ENCODE results near the gene HOXB3.

DNA sequence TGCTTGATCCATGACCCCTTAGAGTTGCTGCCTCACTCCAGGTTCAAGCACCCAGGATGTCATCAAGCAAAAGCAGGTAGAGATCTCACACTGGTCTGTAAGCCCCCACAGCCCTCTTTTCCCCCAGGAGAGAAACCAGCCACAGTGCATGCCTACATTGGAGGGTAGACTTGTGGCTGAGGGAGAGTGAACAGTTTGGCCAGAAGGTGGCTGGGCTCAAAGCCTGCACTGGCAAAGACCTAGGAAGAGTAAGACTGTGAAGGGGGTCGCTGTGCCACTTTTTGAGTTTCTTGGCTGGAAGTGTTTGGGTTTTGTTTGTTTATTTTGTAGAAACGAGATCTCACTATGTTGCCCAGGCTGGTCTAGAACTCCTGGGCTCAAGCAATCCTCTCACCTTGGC is 87.7 kb downstream of the HOXB3 start:
- no peak for TF ChIP-seq EZH2 (IDR thresholded peaks at IDR 0.05)
- no peak for TF ChIP-seq POLR2AphosphoS5 (IDR thresholded peaks at IDR 0.05; ENCODE audit: borderline replicate concordance, low read depth, low read length)
- TF ChIP-seq FOXP2 (optimal IDR thresholded peaks at IDR 0.05; ENCODE audit: control extremely low read depth, extremely low read length, insufficient read depth) = no peak

Measured in SK-N-MC (cell line).